ENCODE results near the gene CHST6. TPM values are rescaled to one million over a fixed set of nuclear protein-coding genes. Genes with fewer than 3 reads are reported as not detected.

Gene CHST6
- total and polyA plus RNA-seq, 2 donors (not counting 1 experiment from before 2014, with no cell fraction given), result 0.17 TPM; not detected in 1

DNA sequence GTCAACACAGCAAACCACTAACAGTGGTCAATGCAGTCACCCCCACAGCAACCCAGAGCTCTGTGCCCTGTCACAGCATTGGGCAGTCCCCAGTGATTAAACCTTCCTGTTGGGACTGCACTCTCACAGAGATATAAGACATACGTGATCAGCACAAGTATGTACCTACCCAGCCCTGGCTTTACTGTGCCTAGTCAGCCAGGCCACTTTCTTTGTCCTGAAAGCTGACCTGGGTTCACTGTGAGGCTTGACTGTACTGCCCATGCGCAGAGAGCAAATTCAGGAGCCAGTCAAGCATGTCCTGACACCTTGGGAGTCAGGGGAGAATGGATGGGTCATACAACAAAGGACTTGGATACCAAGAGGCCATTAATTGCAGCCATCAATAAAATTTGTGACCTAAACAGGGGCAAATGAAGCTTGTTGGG is 19.8 kb downstream of the CHST6 start:
- intact Hi-C loops (cut with micrococcal nuclease), result no loop called here
- 100% methylated on average over 2 of the region's 2 CpGs for WGBS (ENCODE audit: insufficient coverage)
- Histone ChIP-seq H4K20me1 (ENCODE audit: control insufficient read depth, insufficient read depth, low read length, poor library complexity, severe bottlenecking) (no peaks in the 10 kb centered on the region), H2AFZ (ENCODE audit: insufficient read depth, low read depth, low read length, poor library complexity, severe bottlenecking) (no peak overlapping the region), H3K27me3 (replicated peaks in 1 of 4; ENCODE audit: control extremely low read depth in 1 of 4, control insufficient read depth in 3 of 4, insufficient read depth in 4 of 4, low read length in 3 of 4) (no peaks in the 10 kb centered on the region), H3K4me3 (ENCODE audit: control extremely low read depth in 1 of 5, extremely low read depth in 1 of 5, insufficient read depth in 1 of 5, low read depth in 2 of 5, low read length in 4 of 5) (no peak overlapping the region), H3K9ac (ENCODE audit: low read length) (no peak overlapping the region), H3K4me2 (replicated peaks; ENCODE audit: low read depth, low read length, poor library complexity, severe bottlenecking) (no peak overlapping the region), H3K27ac (ENCODE audit: low read length in 2 of 2) (no peak overlapping the region), H3K4me1 (ENCODE audit: control insufficient read depth in 2 of 2, insufficient read depth in 2 of 2, low read length in 2 of 2) (no peaks in the 10 kb centered on the region), H3K9me3 (ENCODE audit: control extremely low read depth in 1 of 3, control insufficient read depth in 2 of 3, insufficient read depth in 1 of 3, low read length in 2 of 3) (no peaks in the 10 kb centered on the region), H3K79me2 (ENCODE audit: control insufficient read depth, insufficient read depth, low read length) (no peaks in the 10 kb centered on the region), H3K36me3 (replicated peaks in 1 of 2; ENCODE audit: control extremely low read depth in 1 of 2, control insufficient read depth in 1 of 2, extremely low read depth in 1 of 2, insufficient read depth in 2 of 2, low read length in 1 of 2) (no peaks in the 10 kb centered on the region)
- ChIA-PET CTCF (interaction anchor here (1.1 kb wide), 1 partner anchor 289 kb away, joined by 4 read pairs; no protein-coding TSS in a partner anchor), POLR2A (no interaction called here)
- Mint-ChIP-seq H3K27me3 (peaks cover 7% of the 10 kb centered on the region), H3K27ac (no peak overlapping the region), H3K9me3 (ENCODE audit: insufficient read depth) (no peaks in the 10 kb centered on the region), H3K4me1 (peaks cover 3% of the 10 kb centered on the region), H3K4me3 (no peak overlapping the region)
- no peak for TF ChIP-seq EZH2 (IDR thresholded peaks at IDR 0.05; ENCODE audit: borderline replicate concordance, insufficient read depth, low read depth, low read length, poor library complexity, severe bottlenecking)
- TF ChIP-seq, protein P1, sequence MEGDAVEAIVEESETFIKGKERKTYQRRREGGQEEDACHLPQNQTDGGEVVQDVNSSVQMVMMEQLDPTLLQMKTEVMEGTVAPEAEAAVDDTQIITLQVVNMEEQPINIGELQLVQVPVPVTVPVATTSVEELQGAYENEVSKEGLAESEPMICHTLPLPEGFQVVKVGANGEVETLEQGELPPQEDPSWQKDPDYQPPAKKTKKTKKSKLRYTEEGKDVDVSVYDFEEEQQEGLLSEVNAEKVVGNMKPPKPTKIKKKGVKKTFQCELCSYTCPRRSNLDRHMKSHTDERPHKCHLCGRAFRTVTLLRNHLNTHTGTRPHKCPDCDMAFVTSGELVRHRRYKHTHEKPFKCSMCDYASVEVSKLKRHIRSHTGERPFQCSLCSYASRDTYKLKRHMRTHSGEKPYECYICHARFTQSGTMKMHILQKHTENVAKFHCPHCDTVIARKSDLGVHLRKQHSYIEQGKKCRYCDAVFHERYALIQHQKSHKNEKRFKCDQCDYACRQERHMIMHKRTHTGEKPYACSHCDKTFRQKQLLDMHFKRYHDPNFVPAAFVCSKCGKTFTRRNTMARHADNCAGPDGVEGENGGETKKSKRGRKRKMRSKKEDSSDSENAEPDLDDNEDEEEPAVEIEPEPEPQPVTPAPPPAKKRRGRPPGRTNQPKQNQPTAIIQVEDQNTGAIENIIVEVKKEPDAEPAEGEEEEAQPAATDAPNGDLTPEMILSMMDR (IDR thresholded peaks at IDR 0.05), result no peak
- DNase-seq, result no peak
- ATAC-seq (ENCODE audit: low read depth), result no peak

All from B cell (primary cell).